ENCODE results near the gene EFCAB6. TPM values are rescaled to one million over a fixed set of nuclear protein-coding genes. Genes with fewer than 3 reads are reported as not detected.

EFCAB6 gene
- total RNA-seq, 6 donors from 2014 or later = 2.4 to 94.3 (median 6.6) TPM

DNA sequence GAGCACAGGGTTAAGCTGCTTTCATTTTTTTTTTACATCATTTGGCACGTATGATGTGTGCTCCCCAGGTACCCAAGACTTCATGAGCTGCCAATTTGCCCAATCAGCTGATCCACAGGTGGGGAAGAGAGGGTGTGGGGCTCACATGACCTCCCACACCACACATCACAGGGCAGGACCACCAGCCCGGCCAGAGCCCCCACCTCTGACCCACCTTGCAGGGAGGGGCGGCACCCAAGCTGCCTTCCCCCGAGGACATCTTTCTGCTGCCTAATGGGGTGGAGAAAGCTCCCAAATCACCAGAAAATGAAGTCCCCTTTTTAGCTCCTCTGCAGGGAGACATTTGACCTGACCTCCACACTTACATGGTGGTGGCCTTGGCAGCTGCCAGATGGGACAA, 280.5 kb downstream of the EFCAB6 start:
- Histone ChIP-seq H3K27me3 (no peaks in the 10 kb centered on the region), H3K4me1 (no peaks in the 10 kb centered on the region), H3K27ac (no peak overlapping the region), H3K4me3 (no peak overlapping the region), H3K9me3 (no peaks in the 10 kb centered on the region), H3K36me3 (no peaks in the 10 kb centered on the region)
- WGBS, 2 donors = 66 to 71% methylated on average over 4 of the region's 4 CpGs
- ATAC-seq (ENCODE audit: low FRiP score in 2 of 2) = no peak
- no peak for DNase-seq
- TF ChIP-seq POLR2AphosphoS5 (IDR thresholded peaks at IDR 0.05) (no peak), EP300 (IDR thresholded peaks at IDR 0.05) (no peak), POLR2A (IDR thresholded peaks at IDR 0.05) (no peak)
- TF ChIP-seq, protein P1, sequence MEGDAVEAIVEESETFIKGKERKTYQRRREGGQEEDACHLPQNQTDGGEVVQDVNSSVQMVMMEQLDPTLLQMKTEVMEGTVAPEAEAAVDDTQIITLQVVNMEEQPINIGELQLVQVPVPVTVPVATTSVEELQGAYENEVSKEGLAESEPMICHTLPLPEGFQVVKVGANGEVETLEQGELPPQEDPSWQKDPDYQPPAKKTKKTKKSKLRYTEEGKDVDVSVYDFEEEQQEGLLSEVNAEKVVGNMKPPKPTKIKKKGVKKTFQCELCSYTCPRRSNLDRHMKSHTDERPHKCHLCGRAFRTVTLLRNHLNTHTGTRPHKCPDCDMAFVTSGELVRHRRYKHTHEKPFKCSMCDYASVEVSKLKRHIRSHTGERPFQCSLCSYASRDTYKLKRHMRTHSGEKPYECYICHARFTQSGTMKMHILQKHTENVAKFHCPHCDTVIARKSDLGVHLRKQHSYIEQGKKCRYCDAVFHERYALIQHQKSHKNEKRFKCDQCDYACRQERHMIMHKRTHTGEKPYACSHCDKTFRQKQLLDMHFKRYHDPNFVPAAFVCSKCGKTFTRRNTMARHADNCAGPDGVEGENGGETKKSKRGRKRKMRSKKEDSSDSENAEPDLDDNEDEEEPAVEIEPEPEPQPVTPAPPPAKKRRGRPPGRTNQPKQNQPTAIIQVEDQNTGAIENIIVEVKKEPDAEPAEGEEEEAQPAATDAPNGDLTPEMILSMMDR (IDR thresholded peaks at IDR 0.05) = no peak

DNA sequence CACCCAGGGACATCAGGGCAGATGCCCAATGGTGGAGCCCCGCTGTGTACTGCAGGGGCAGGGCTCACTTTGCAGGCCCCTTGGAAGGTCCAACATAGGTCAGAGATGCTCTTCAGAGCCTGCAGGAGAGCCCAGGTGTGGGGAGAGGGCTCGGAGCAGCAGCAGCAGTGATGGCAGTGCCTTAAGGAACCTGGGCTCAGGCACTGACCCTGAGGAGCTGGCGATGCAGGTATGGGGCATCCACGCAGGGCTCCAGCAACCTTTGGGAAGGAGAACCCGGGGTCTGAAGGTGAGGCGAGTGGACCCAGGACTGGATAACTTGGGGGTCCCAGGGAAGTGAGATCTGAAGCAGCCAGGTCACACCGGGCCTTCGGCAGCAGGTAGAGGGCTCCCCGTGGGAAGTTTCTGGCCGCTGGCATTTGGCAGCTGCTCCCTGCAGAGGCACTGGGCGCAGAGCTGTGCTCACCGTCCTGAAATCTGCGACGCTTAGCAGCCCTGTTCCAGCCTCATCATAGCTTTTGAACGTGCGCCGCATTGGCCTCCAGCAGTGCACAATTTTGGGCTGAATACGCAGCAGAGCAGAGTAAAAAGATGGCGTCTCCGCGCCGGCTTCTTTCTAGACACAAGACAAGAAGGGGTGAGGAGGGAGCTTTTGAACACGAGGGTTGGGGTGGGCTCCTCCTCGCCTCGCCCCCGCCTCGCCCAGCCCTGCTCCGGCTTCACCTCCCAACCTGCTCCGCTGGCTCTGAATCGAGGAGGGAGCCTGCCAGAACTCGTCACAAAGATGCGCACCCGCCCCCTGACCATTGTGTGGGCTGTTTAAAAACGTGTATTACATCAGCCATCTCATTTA, 281.5 kb downstream of the EFCAB6 start:
- WGBS, 2 donors = 85% methylated on average over 26 to 34 of the region's 34 CpGs
- no peaks in the 10 kb centered on the region for H3K4me1 ChIP-seq
- no peaks in the 10 kb centered on the region for H3K27me3 ChIP-seq
- H3K27ac ChIP-seq = no peak overlapping the region
- ATAC-seq (ENCODE audit: low FRiP score in 2 of 2) (no peak), DNase-seq (no peak)
- H3K4me3 ChIP-seq = no peak overlapping the region
- no peaks in the 10 kb centered on the region for H3K36me3 ChIP-seq
- no peaks in the 10 kb centered on the region for H3K9me3 ChIP-seq
- TF ChIP-seq POLR2A (IDR thresholded peaks at IDR 0.05) (no peak), POLR2AphosphoS5 (IDR thresholded peaks at IDR 0.05) (no peak), EP300 (IDR thresholded peaks at IDR 0.05) (no peak)
- TF ChIP-seq, protein P1 (IDR thresholded peaks at IDR 0.05) = no peak

DNA sequence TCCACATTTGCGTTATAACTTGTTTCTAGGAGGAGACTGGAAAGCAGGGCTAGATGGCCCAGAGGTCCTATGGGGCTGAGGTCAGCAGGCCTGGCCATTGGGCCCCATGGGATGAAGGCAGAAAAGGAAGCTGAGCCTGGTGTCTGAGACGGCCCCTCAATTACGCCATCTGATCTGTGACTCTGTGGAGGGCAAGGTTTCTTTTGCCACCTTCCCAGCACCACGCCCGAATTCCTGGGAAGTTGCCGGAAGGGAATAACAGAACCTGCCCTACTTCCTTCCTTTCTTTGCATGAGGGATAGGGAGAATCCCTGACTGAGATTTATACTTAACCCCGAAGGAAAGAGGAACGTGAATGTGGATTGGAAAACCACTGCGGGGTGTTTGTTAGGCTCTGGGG, 282.2 kb downstream of the EFCAB6 start:
- Histone ChIP-seq H3K9me3 (no peaks in the 10 kb centered on the region), H3K36me3 (no peaks in the 10 kb centered on the region), H3K4me1 (no peaks in the 10 kb centered on the region), H3K27me3 (no peaks in the 10 kb centered on the region), H3K27ac (no peak overlapping the region), H3K4me3 (no peak overlapping the region)
- ATAC-seq (ENCODE audit: low FRiP score in 2 of 2) = no peak
- DNase-seq = no peak
- TF ChIP-seq POLR2AphosphoS5 (IDR thresholded peaks at IDR 0.05) (no peak), POLR2A (IDR thresholded peaks at IDR 0.05) (no peak), EP300 (IDR thresholded peaks at IDR 0.05) (no peak)
- TF ChIP-seq, protein P1 (IDR thresholded peaks at IDR 0.05) = no peak
- 60 to 83% methylated on average over 8 to 9 of the region's 9 CpGs for WGBS, 2 donors

DNA sequence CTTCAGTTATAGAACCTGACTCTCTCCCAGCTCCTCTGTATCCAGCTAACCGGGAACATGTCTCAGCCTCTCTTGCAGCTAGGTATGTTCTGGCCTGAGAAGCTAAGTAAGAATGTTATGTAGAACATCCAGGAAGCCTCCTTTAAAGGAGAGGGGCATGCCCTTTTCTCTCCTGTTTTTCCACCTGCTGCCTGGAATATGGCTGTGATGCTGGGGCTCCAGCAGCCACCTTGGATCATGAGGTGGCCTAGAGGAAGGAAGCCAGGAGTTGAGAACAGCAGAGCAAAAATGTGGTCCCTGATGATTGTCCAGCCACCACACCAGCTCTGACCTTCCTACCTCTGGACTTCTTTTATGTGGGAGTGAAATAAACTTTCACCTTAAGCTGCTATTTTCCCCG, 282.6 kb downstream of the EFCAB6 start:
- Histone ChIP-seq H3K4me3 (no peak overlapping the region), H3K36me3 (no peaks in the 10 kb centered on the region), H3K9me3 (no peaks in the 10 kb centered on the region), H3K27ac (no peak overlapping the region), H3K27me3 (no peaks in the 10 kb centered on the region), H3K4me1 (no peaks in the 10 kb centered on the region)
- WGBS, 2 donors = 96 to 100% methylated on average over 2 of the region's 2 CpGs
- ATAC-seq (ENCODE audit: low FRiP score in 2 of 2) = no peak
- DNase-seq = no peak
- TF ChIP-seq, protein P1 (IDR thresholded peaks at IDR 0.05) = no peak
- TF ChIP-seq POLR2A (IDR thresholded peaks at IDR 0.05) = no peak
- TF ChIP-seq POLR2AphosphoS5 (IDR thresholded peaks at IDR 0.05) = no peak
- no peak for TF ChIP-seq EP300 (IDR thresholded peaks at IDR 0.05)
